OCI-LY1 (cell line): ENCODE measurements around the gene ALLC.

Experiments used
- H2AFZ ChIP-seq: fragments of 200-600 bp; sonication (generic), shearing (Covaris generic); 2 replicates; pipeline ENCODE4 v1.6.0; 2014; ENCODE audit warnings: antibody characterized with exemption, mild to moderate bottlenecking, low read length
- H3F3A ChIP-seq: fragments of 200-600 bp; sonication (generic), shearing (Covaris generic); 2 replicates; pipeline ENCODE4 v1.6.0; 2014; ENCODE audit warnings: mild to moderate bottlenecking, antibody characterized with exemption, low read length, moderate library complexity; ENCODE audit not compliant: insufficient read depth
- H3K27ac ChIP-seq: fragments of 200-600 bp; sonication (generic); 2 replicates; pipeline ENCODE4 v1.5.1; 2014; ENCODE audit warnings: low read length, mixed run types, mild to moderate bottlenecking, low read depth; ENCODE audit not compliant: poor library complexity, severe bottlenecking
- H3K27me3 ChIP-seq: fragments of 200-600 bp; sonication (generic); 2 replicates; pipeline ENCODE4 v1.6.0; 2014; ENCODE audit warnings: antibody characterized with exemption, mild to moderate bottlenecking, low read length, moderate library complexity; ENCODE audit not compliant: insufficient read depth
- H3K36me3 ChIP-seq: fragments of 200-600 bp; sonication (generic); 2 replicates; pipeline ENCODE4 v1.6.1; 2014; ENCODE audit warnings: mild to moderate bottlenecking, antibody characterized with exemption, low read length, moderate library complexity, mixed read lengths; ENCODE audit not compliant: insufficient read depth
- H3K4me1 ChIP-seq: fragments of 200-600 bp; sonication (generic); 2 replicates; pipeline ENCODE4 v1.5.1; 2014; ENCODE audit warnings: mild to moderate bottlenecking, low read length, moderate library complexity; ENCODE audit not compliant: insufficient read depth, severe bottlenecking
- H3K4me2 ChIP-seq: fragments of 200-600 bp; sonication (generic), shearing (Covaris generic); 2 replicates; pipeline ENCODE4 v1.6.1; 2014; ENCODE audit warnings: low read length
- H3K4me3 ChIP-seq: fragments of 200-600 bp; sonication (generic); 2 replicates; pipeline ENCODE4 v1.5.1; 2014; ENCODE audit warnings: low read length, low read depth, mild to moderate bottlenecking, mixed read lengths; ENCODE audit not compliant: poor library complexity, severe bottlenecking
- H3K79me2 ChIP-seq: fragments of 200-600 bp; shearing (Covaris generic); 2 replicates; pipeline ENCODE4 v1.6.1; 2016; ENCODE audit warnings: mixed run types, low read length, mixed read lengths; ENCODE audit not compliant: insufficient read depth
- H3K9ac ChIP-seq: fragments of 200-600 bp; sonication (generic), shearing (Covaris generic); 2 replicates; pipeline ENCODE4 v1.6.1; 2014; ENCODE audit warnings: mild to moderate bottlenecking, low read length, mixed read lengths
- H3K9me2 ChIP-seq: fragments of 200-600 bp; sonication (generic), shearing (Covaris generic); 2 replicates; pipeline ENCODE4 v1.6.1; 2014; ENCODE audit warnings: low read depth, mild to moderate bottlenecking, low read length, mixed read lengths
- H3K9me3 ChIP-seq: fragments of 200-600 bp; shearing (Covaris generic); 2 replicates; pipeline ENCODE4 v1.6.1; 2014; ENCODE audit warnings: low read length, mixed read lengths
- H4K20me1 ChIP-seq: fragments of 200-600 bp; sonication (generic), shearing (Covaris generic); 2 replicates; pipeline ENCODE4 v1.6.0; 2016; ENCODE audit warnings: mild to moderate bottlenecking, low read length; ENCODE audit not compliant: insufficient read depth
- CTCF ChIP-seq: fragments of 200-600 bp; sonication (generic), shearing (Covaris generic); IDR thresholded peaks from 2 replicates; pipeline ENCODE4 v1.5.1; 2017; ENCODE audit warnings: mild to moderate bottlenecking, antibody characterized with exemption, low read length, moderate library complexity, mixed read lengths
- EZH2 ChIP-seq: fragments of 200-600 bp; sonication (generic), shearing (Covaris generic); IDR thresholded peaks from 2 replicates; pipeline ENCODE4 v1.8.0; 2017; ENCODE audit warnings: borderline replicate concordance, mixed run types, mild to moderate bottlenecking, antibody characterized with exemption, low read length, moderate library complexity, mixed read lengths

ALLC gene

GRCh38 chr2:3672861-3673678 is 15.1 kb downstream of the ALLC start:
- TF ChIP-seq EZH2 (no peak), CTCF (no peak)
- Histone ChIP-seq H3K27me3 (no peaks in the 10 kb centered on the region), H3K9me2 (no peaks in the 10 kb centered on the region), H3K4me3 (no peak overlapping the region), H3K4me1 (peaks cover 3% of the 10 kb centered on the region), H3K36me3 (no peaks in the 10 kb centered on the region; the same call in 1 of the 2 replicates), H3K27ac (no peak overlapping the region), H3K9ac (no peak overlapping the region), H3F3A (no peaks in the 10 kb centered on the region), H2AFZ (no peak overlapping the region), H3K4me2 (no peak overlapping the region), H3K9me3 (no peaks in the 10 kb centered on the region), H3K79me2 (no peaks in the 10 kb centered on the region), H4K20me1 (no peaks in the 10 kb centered on the region)

DNA sequence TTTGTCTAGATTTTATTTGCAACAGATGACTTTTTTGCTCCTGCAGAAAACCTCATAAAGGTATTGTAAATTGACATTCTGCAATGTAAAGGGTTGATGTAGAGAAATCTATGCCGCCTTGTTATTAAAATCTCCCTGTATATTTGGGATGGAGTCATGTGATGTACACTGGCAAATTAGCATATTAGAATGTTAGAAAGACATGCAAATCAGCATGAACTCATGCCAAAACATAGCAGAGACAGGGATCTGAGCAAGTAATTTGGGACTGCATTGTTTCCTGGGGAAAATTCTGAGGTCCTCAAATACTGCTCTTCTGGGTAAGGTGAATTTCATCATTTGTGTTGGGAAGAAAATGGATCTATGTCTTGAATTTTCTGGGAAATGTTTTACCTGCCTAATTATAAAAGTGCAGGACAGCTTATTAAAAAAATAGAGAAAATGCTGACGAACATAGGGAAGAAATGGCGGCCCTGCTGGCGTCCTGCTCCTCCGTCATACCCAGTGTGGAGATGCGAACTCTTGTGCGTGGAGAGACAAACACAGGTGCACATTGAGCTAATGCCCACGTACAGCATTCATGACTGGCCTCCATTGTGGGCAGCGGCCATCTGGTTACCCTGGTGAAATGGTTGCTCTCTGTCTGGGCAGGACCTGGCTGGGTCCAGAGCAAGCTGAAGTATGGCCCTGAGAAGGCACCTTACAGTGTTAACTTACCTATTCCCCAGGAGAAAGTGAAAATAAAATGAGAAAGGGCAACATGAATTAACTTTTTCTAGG is 16.3 kb downstream of the ALLC start:
- Histone ChIP-seq H3K9me2 (no peaks in the 10 kb centered on the region), H3F3A (no peaks in the 10 kb centered on the region), H3K9me3 (no peaks in the 10 kb centered on the region), H4K20me1 (no peaks in the 10 kb centered on the region), H3K79me2 (no peaks in the 10 kb centered on the region), H3K4me2 (no peak overlapping the region), H3K27ac (no peak overlapping the region), H3K36me3 (no peaks in the 10 kb centered on the region; the same call in 1 of the 2 replicates), H2AFZ (no peak overlapping the region), H3K27me3 (no peaks in the 10 kb centered on the region), H3K9ac (no peak overlapping the region), H3K4me3 (no peak overlapping the region), H3K4me1 (no peaks in the 10 kb centered on the region)
- TF ChIP-seq CTCF, result no peak
- TF ChIP-seq EZH2, result no peak

DNA sequence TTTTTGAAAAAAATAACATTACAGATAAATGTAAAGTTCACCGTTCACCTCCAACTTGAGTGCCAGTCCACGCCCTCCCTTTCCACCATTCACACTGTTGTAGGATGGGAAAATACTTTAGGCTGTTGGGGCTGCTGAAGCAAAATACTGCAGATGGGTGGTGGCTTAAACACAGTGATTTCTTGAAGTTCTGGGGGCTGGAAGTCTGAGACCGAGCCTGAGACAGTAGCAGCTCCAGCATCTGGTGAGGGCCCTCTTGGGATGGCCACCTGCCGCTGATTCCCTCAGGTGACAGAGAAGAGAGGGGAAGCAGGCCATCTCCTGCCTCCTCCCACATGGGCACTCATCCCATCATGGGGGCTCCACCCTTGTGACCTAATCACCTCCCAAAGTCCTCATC is 17.7 kb downstream of the ALLC start:
- Histone ChIP-seq H3K9me3 (no peaks in the 10 kb centered on the region), H3K79me2 (no peaks in the 10 kb centered on the region), H4K20me1 (no peaks in the 10 kb centered on the region), H3K4me2 (no peak overlapping the region), H3K36me3 (no peaks in the 10 kb centered on the region; the same call in 1 of the 2 replicates), H3K4me1 (no peaks in the 10 kb centered on the region), H3K9me2 (no peaks in the 10 kb centered on the region), H3K27ac (no peak overlapping the region), H2AFZ (no peak overlapping the region), H3K27me3 (no peaks in the 10 kb centered on the region), H3K9ac (no peak overlapping the region), H3F3A (no peaks in the 10 kb centered on the region), H3K4me3 (no peak overlapping the region)
- TF ChIP-seq EZH2, result no peak
- TF ChIP-seq CTCF, result no peak
